GM19023 (cell line): ENCODE data around the gene BMAL2.

Source experiments
- ATAC-seq: cut with Tn5 transposase; IDR thresholded peaks from one replicate; pipeline ENCODE4 v1.9.1; 2021; ENCODE audit warnings: mild to moderate bottlenecking, moderate library complexity; ENCODE audit not compliant: unreplicated experiment

BMAL2 gene

GRCh38 chr12:27319848-27320247, 12.8 kb upstream of the BMAL2 start:
- no peak for ATAC-seq

GRCh38 chr12:27324530-27324929, 8.1 kb upstream of the BMAL2 start:
- no peak for ATAC-seq

GRCh38 chr12:27330846-27331245, 1.8 kb upstream of the BMAL2 start:
- no peak for ATAC-seq

GRCh38 chr12:27331291-27331926, 1.2 kb upstream of the BMAL2 start:
- ATAC-seq, result peak; percentile 32

GRCh38 chr12:27331927-27332324, 710 bp upstream of the BMAL2 start:
- ATAC-seq, result no peak

GRCh38 chr12:27332407-27332713, 276 bp upstream of the BMAL2 start:
- no peak for ATAC-seq

GRCh38 chr12:27333403-27334009, 870 bp downstream of the BMAL2 start:
- peak; percentile 33 for ATAC-seq

GRCh38 chr12:27334042-27334720, 1.5 kb downstream of the BMAL2 start:
- no peak for ATAC-seq

GRCh38 chr12:27334721-27335082, 2.1 kb downstream of the BMAL2 start:
- no peak for ATAC-seq

GRCh38 chr12:27335364-27336281, 3.0 kb downstream of the BMAL2 start:
- no peak for ATAC-seq

- ATAC-seq, result no peak
Measured at GRCh38 chr12:27336282-27336653, 3.6 kb downstream of the BMAL2 start.

- no peak for ATAC-seq
Measured at GRCh38 chr12:27337376-27337775, 4.7 kb downstream of the BMAL2 start.

GRCh38 chr12:27338473-27338872, 5.8 kb downstream of the BMAL2 start:
- ATAC-seq, result no peak

GRCh38 chr12:27340971-27341370, 8.3 kb downstream of the BMAL2 start:
- no peak for ATAC-seq

- no peak for ATAC-seq
Measured at GRCh38 chr12:27342536-27342935, 9.9 kb downstream of the BMAL2 start.

- no peak for ATAC-seq
Measured at GRCh38 chr12:27343255-27344000, 10.8 kb downstream of the BMAL2 start.

GRCh38 chr12:27344246-27344645, 11.6 kb downstream of the BMAL2 start:
- ATAC-seq, result no peak

- no peak for ATAC-seq
Measured at GRCh38 chr12:27344760-27345159, 12.1 kb downstream of the BMAL2 start.

- no peak for ATAC-seq
Measured at GRCh38 chr12:27345376-27345775, 12.7 kb downstream of the BMAL2 start.

- ATAC-seq, result no peak
Measured at GRCh38 chr12:27347779-27348178, 15.1 kb downstream of the BMAL2 start.

GRCh38 chr12:27351476-27351875, 18.8 kb downstream of the BMAL2 start:
- no peak for ATAC-seq
